Left forelimb (tissue), 1 donor: ENCODE measurements around the gene PCP2.

Source experiments
- DNase-seq: peaks from one replicate; pipeline ENCODE4 v3.0.0-alpha.2; 2018; ENCODE audit warnings: low spot score

Gene PCP2

GRCh38 chr19:7633698-7634097, at the start of gene PCP2:
Gene PCP2 (minus strand): TSS chr19:7633719. CDS start chr19:7633457, 262 bp downstream.
- DNase-seq, result no peak

- DNase-seq, result no peak
Measured at GRCh38 chr19:7682175-7682855, 48.8 kb upstream of the PCP2 start.

GRCh38 chr19:7681340-7682174, 48.0 kb upstream of the PCP2 start:
- DNase-seq, result peak; percentile 77

- peak; percentile 94 for DNase-seq
Measured at GRCh38 chr19:7680606-7681339, 47.3 kb upstream of the PCP2 start, which contains the start of gene TRAPPC5. Gene TRAPPC5 (plus strand): TSS chr19:7680833. CDS start chr19:7682254, 1,421 bp downstream.

GRCh38 chr19:7679771-7680605, 46.5 kb upstream of the PCP2 start:
- DNase-seq, result no peak

GRCh38 chr19:7678971-7679751, 45.6 kb upstream of the PCP2 start:
- no peak for DNase-seq

- DNase-seq, result no peak
Measured at GRCh38 chr19:7677669-7678311, 44.3 kb upstream of the PCP2 start.

- no peak for DNase-seq
Measured at GRCh38 chr19:7676854-7677253, 43.3 kb upstream of the PCP2 start, which contains the start of gene MCEMP1. Gene MCEMP1 (plus strand): TSS chr19:7677090. CDS start chr19:7677121, 31 bp downstream.

GRCh38 chr19:7676376-7676775, 42.9 kb upstream of the PCP2 start:
- no peak for DNase-seq

GRCh38 chr19:7674010-7675005, 40.8 kb upstream of the PCP2 start:
- no peak for DNase-seq

- DNase-seq, result no peak
Measured at GRCh38 chr19:7672522-7672921, 39.0 kb upstream of the PCP2 start.

GRCh38 chr19:7670790-7671189, 37.3 kb upstream of the PCP2 start:
- DNase-seq, result no peak

- DNase-seq, result no peak
Measured at GRCh38 chr19:7670150-7670783, 36.7 kb upstream of the PCP2 start.

- no peak for DNase-seq
Measured at GRCh38 chr19:7669641-7670040, 36.1 kb upstream of the PCP2 start.

- no peak for DNase-seq
Measured at GRCh38 chr19:7668842-7669241, 35.3 kb upstream of the PCP2 start, which contains the start of gene RETN. Gene RETN (plus strand): TSS chr19:7669049. CDS start chr19:7669327, 278 bp downstream.

GRCh38 chr19:7665076-7665475, 31.6 kb upstream of the PCP2 start:
- DNase-seq, result no peak

- no peak for DNase-seq
Measured at GRCh38 chr19:7663706-7664105, 30.2 kb upstream of the PCP2 start.

GRCh38 chr19:7662657-7663056, 29.1 kb upstream of the PCP2 start:
- no peak for DNase-seq
